Neuronal stem cell (in vitro differentiated cells): ENCODE measurements around the gene EPB41L4A.

Experiments
- DNase-seq: peaks from one replicate; pipeline ENCODE4 v3.0.0-alpha.2; 2013; ENCODE audit warnings: low spot score
- H2AFZ ChIP-seq: one replicate; pipeline ENCODE4 v1.6.1; 2013; ENCODE audit warnings: mild to moderate bottlenecking, low read length, inconsistent platforms
- H2AK5ac ChIP-seq: 2 replicates; pipeline ENCODE4 v1.6.1; 2013; ENCODE audit warnings: low read depth, mild to moderate bottlenecking, inconsistent platforms, low read length, moderate library complexity, mixed read lengths
- H2BK120ac ChIP-seq: 2 replicates; pipeline ENCODE4 v1.6.1; 2013; ENCODE audit warnings: low read depth, mild to moderate bottlenecking, inconsistent platforms, low read length, moderate library complexity, mixed read lengths
- H2BK12ac ChIP-seq: one replicate; pipeline ENCODE4 v1.6.1; 2013; ENCODE audit warnings: low read length, inconsistent platforms
- H2BK15ac ChIP-seq: 2 replicates; pipeline ENCODE4 v1.6.1; 2013; ENCODE audit warnings: mild to moderate bottlenecking, low read length, inconsistent platforms, mixed read lengths
- H2BK5ac ChIP-seq: one replicate; pipeline ENCODE4 v1.6.1; 2013; ENCODE audit warnings: inconsistent platforms, mild to moderate bottlenecking, low read length, moderate library complexity
- H3K14ac ChIP-seq: one replicate; pipeline ENCODE4 v1.6.1; 2013; ENCODE audit warnings: low read length, inconsistent platforms
- H3K18ac ChIP-seq: 2 replicates; pipeline ENCODE4 v1.6.1; 2013; ENCODE audit warnings: low read length, inconsistent platforms
- H3K23ac ChIP-seq: 2 replicates; pipeline ENCODE4 v1.6.1; 2013; ENCODE audit warnings: low read depth, mild to moderate bottlenecking, mixed read lengths, low read length, inconsistent platforms; ENCODE audit not compliant: poor library complexity
- H3K27ac ChIP-seq: replicated peaks from 3 replicates; pipeline ENCODE4 v1.5.1; 2013; ENCODE audit warnings: low read length, inconsistent platforms
- H3K27me3 ChIP-seq, 3 experiments: 2 replicates each; pipeline ENCODE4 v1.6.1; 2013; ENCODE audit warnings: low read length in 3 of 3, mild to moderate bottlenecking in 2 of 3, inconsistent platforms in 1 of 3, low read depth in 1 of 3, mixed read lengths in 1 of 3, moderate library complexity in 1 of 3; ENCODE audit not compliant: control insufficient read depth in 3 of 3, insufficient read depth in 3 of 3
- H3K36me3 ChIP-seq, 2 donors: replicated peaks in 1 of 2; 2 replicates each; pipeline ENCODE4 v1.6.1; 2013; ENCODE audit warnings: low read length in 2 of 2; ENCODE audit not compliant: control insufficient read depth in 2 of 2, insufficient read depth in 2 of 2
- H3K4ac ChIP-seq: 2 replicates; pipeline ENCODE4 v1.6.1; 2013; ENCODE audit warnings: inconsistent platforms, mild to moderate bottlenecking, low read length, moderate library complexity
- H3K4me1 ChIP-seq, 2 donors: 1 replicate in 1 of 2; 2 replicates in 1 of 2; pipeline ENCODE4 v1.6.1; 2013; ENCODE audit warnings: low read length in 2 of 2, low read depth in 1 of 2; ENCODE audit not compliant: control insufficient read depth in 2 of 2, insufficient read depth in 1 of 2
- H3K4me2 ChIP-seq: one replicate; pipeline ENCODE4 v1.6.1; 2013; ENCODE audit warnings: mild to moderate bottlenecking, low read length, inconsistent platforms; ENCODE audit not compliant: insufficient read depth, poor library complexity, severe bottlenecking
- H3K4me3 ChIP-seq, 2 donors: 2 replicates each; pipeline ENCODE4 v1.5.1; 2013; ENCODE audit warnings: low read length in 2 of 2, mild to moderate bottlenecking in 2 of 2, inconsistent platforms in 1 of 2, moderate library complexity in 1 of 2
- H3K79me1 ChIP-seq: one replicate; pipeline ENCODE4 v1.6.1; 2013; ENCODE audit warnings: low read depth, mild to moderate bottlenecking, inconsistent platforms, low read length, moderate library complexity
- H3K9ac ChIP-seq: one replicate; pipeline ENCODE4 v1.6.1; 2013; ENCODE audit warnings: mild to moderate bottlenecking, low read depth, low read length, inconsistent platforms; ENCODE audit not compliant: poor library complexity
- H3K9me3 ChIP-seq, 2 donors: replicated peaks in 1 of 2; 2 replicates each; pipeline versions ENCODE3 to v1.6.1; 2013; ENCODE audit warnings: low read length in 2 of 2, mild to moderate bottlenecking in 2 of 2, inconsistent platforms in 1 of 2, low read depth in 1 of 2, mixed read lengths in 1 of 2, moderate library complexity in 1 of 2; ENCODE audit not compliant: control insufficient read depth in 2 of 2, insufficient read depth in 1 of 2
- H4K8ac ChIP-seq: one replicate; pipeline ENCODE4 v1.6.1; 2013; ENCODE audit warnings: low read depth, mild to moderate bottlenecking, inconsistent platforms, low read length, moderate library complexity
- H4K91ac ChIP-seq: one replicate; pipeline ENCODE4 v1.6.1; 2013; ENCODE audit warnings: low read length, low read depth, mild to moderate bottlenecking, inconsistent platforms; ENCODE audit not compliant: poor library complexity
- WGBS, 2 donors: extraction: QIAGEN DNeasy Blood & Tissue Kit; methylation state at CpG; one replicate each; pipeline ENCODE4 v1.1.7; 2013; ENCODE audit warnings: missing lambda C conversion rate in 2 of 2, mixed read lengths in 1 of 2; ENCODE audit not compliant: insufficient read length in 2 of 2, insufficient replicate concordance in 1 of 2; ENCODE audit errors: extremely low coverage in 2 of 2; 5-methylcytosine and 5-hydroxymethylcytosine counted together

The EPB41L4A gene

GRCh38 chr5:112373885-112374284 is 45.2 kb downstream of the EPB41L4A start:
- no peak overlapping the region for H2AFZ ChIP-seq

GRCh38 chr5:112372543-112372942 is 46.5 kb downstream of the EPB41L4A start:
- peaks cover 0 to 2% of the 10 kb centered on the region in 2 donors for H3K4me1 ChIP-seq
- no peak overlapping the region for H3K4me3 ChIP-seq
- no peak overlapping the region for H3K14ac ChIP-seq
- H3K27ac ChIP-seq: no peak overlapping the region
- H2BK5ac ChIP-seq: no peak overlapping the region
- no peaks in the 10 kb centered on the region for H3K36me3 ChIP-seq
- H3K9ac ChIP-seq: no peak overlapping the region
- H3K9me3 ChIP-seq: peaks cover 0 to 6% of the 10 kb centered on the region in 2 donors
- no peak for DNase-seq
- H4K91ac ChIP-seq: no peak overlapping the region
- H3K23ac ChIP-seq: no peak overlapping the region
- no peak overlapping the region for H3K4ac ChIP-seq
- no peak overlapping the region for H4K8ac ChIP-seq
- H3K79me1 ChIP-seq: no peaks in the 10 kb centered on the region
- H2AFZ ChIP-seq: no peak overlapping the region
- no peak overlapping the region for H2AK5ac ChIP-seq
- H3K18ac ChIP-seq: no peak overlapping the region
- H2BK120ac ChIP-seq: no peak overlapping the region
- no peak overlapping the region for H3K4me2 ChIP-seq
- H2BK12ac ChIP-seq: no peak overlapping the region
- H2BK15ac ChIP-seq: no peak overlapping the region
- H3K27me3 ChIP-seq: no peaks in the 10 kb centered on the region

More at GRCh38 chr5:112373885-112374284, 45.2 kb downstream of the EPB41L4A start:
- H3K9ac ChIP-seq: no peak overlapping the region
- H2BK15ac ChIP-seq: no peak overlapping the region
- H3K14ac ChIP-seq: no peak overlapping the region
- H4K91ac ChIP-seq: no peak overlapping the region
- H3K4me2 ChIP-seq: no peak overlapping the region
- no peak overlapping the region for H3K23ac ChIP-seq
- no peak overlapping the region for H2AK5ac ChIP-seq
- WGBS, 2 donors: no CpG with 5 or more reads among the region's 2 CpGs
- H3K9me3 ChIP-seq: peaks cover 0 to 6% of the 10 kb centered on the region in 2 donors
- no peak overlapping the region for H4K8ac ChIP-seq
- H3K79me1 ChIP-seq: no peaks in the 10 kb centered on the region
- no peak for DNase-seq
- H3K27ac ChIP-seq: no peak overlapping the region
- no peak overlapping the region for H3K4me3 ChIP-seq
- peaks cover 2% of the 10 kb centered on the region in 2 donors for H3K4me1 ChIP-seq
- no peak overlapping the region for H3K18ac ChIP-seq
- no peak overlapping the region for H2BK5ac ChIP-seq
- no peak overlapping the region for H2BK12ac ChIP-seq
- H3K4ac ChIP-seq: no peak overlapping the region
- no peaks in the 10 kb centered on the region for H3K27me3 ChIP-seq
- no peaks in the 10 kb centered on the region for H3K36me3 ChIP-seq
- H2BK120ac ChIP-seq: no peak overlapping the region

- no peaks in the 10 kb centered on the region for H3K79me1 ChIP-seq
- no peak overlapping the region for H3K4me3 ChIP-seq
- no peak overlapping the region for H3K9ac ChIP-seq
- no peak overlapping the region for H3K23ac ChIP-seq
- H2AFZ ChIP-seq: no peak overlapping the region
- H2AK5ac ChIP-seq: no peak overlapping the region
- H3K4me2 ChIP-seq: no peak overlapping the region
- H3K27me3 ChIP-seq: no peaks in the 10 kb centered on the region
- H3K4me1 ChIP-seq: peaks cover 0 to 2% of the 10 kb centered on the region in 2 donors
- H3K4ac ChIP-seq: no peak overlapping the region
- no peak overlapping the region for H3K18ac ChIP-seq
- H2BK15ac ChIP-seq: no peak overlapping the region
- whole genome bisulfite sequencing, 2 donors: no CpG with 5 or more reads among the region's 2 CpGs
- H3K14ac ChIP-seq: no peak overlapping the region
- H3K36me3 ChIP-seq: no peaks in the 10 kb centered on the region
- no peak overlapping the region for H4K8ac ChIP-seq
- H2BK5ac ChIP-seq: no peak overlapping the region
- no peak overlapping the region for H2BK120ac ChIP-seq
- no peak for DNase-seq
- H3K27ac ChIP-seq: no peak overlapping the region
- H3K9me3 ChIP-seq: peaks cover 0 to 6% of the 10 kb centered on the region in 2 donors
- no peak overlapping the region for H2BK12ac ChIP-seq
- H4K91ac ChIP-seq: no peak overlapping the region
These were observed 48.0 kb downstream of the EPB41L4A start for GRCh38 chr5:112371067-112371466.

- Histone ChIP-seq H3K79me1 (no peaks in the 10 kb centered on the region), H4K91ac (no peak overlapping the region), H3K36me3 (no peaks in the 10 kb centered on the region), H3K4me1 (no peaks in the 10 kb centered on the region), H3K27me3 (no peaks in the 10 kb centered on the region), H2AFZ (no peak overlapping the region), H3K4me2 (no peak overlapping the region), H2BK5ac (no peak overlapping the region), H4K8ac (no peak overlapping the region), H2BK120ac (no peak overlapping the region), H3K14ac (no peak overlapping the region), H3K27ac (no peak overlapping the region), H2BK15ac (no peak overlapping the region), H3K4ac (no peak overlapping the region), H3K9me3 (peaks cover 0 to 4% of the 10 kb centered on the region in 2 donors), H3K9ac (no peak overlapping the region), H2AK5ac (no peak overlapping the region), H3K18ac (no peak overlapping the region), H3K4me3 (no peak overlapping the region), H2BK12ac (no peak overlapping the region), H3K23ac (no peak overlapping the region)
- no peak for DNase-seq
- WGBS, 2 donors: no CpG with 5 or more reads among the region's 4 CpGs
These were observed 51.7 kb downstream of the EPB41L4A start for GRCh38 chr5:112367400-112367799.
